ENCODE data around the gene SPDYE3.
"Not testable (repeated sequence)": the region's sequence is repeated elsewhere in the genome, so short reads cannot be mapped to it uniquely, and the experiment has no call there.

The SPDYE3 gene

DNA sequence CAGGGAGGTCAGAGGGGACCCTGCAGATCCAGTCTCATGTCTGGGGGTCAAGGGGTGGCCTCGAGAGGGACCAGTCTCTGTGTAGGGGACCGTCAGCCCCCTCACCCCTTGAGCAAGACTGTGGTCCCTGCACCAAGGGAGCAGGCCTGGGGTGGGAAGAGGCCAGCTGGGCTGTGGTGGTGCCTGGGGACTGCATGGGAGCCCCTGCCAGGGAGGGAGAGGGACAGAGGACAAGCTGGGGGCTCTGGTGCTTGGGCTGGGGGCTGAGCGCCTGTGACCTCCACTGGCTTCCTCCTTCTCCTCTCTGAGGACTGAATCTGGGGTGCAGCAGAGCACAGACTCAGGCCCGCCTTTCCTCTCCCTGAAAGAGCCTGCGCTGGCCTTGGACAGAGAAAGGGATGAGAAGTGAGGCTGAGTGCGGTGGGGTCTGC, 49.6 kb downstream of the SPDYE3 start:
- TF ChIP-seq, protein P1, sequence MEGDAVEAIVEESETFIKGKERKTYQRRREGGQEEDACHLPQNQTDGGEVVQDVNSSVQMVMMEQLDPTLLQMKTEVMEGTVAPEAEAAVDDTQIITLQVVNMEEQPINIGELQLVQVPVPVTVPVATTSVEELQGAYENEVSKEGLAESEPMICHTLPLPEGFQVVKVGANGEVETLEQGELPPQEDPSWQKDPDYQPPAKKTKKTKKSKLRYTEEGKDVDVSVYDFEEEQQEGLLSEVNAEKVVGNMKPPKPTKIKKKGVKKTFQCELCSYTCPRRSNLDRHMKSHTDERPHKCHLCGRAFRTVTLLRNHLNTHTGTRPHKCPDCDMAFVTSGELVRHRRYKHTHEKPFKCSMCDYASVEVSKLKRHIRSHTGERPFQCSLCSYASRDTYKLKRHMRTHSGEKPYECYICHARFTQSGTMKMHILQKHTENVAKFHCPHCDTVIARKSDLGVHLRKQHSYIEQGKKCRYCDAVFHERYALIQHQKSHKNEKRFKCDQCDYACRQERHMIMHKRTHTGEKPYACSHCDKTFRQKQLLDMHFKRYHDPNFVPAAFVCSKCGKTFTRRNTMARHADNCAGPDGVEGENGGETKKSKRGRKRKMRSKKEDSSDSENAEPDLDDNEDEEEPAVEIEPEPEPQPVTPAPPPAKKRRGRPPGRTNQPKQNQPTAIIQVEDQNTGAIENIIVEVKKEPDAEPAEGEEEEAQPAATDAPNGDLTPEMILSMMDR (conservative IDR thresholded peaks at IDR 0.05; ENCODE audit: low read depth, low read length) = no peak
- no peak overlapping the region for H3K4me3 ChIP-seq (ENCODE audit: low read length)
- no peak for DNase-seq (ENCODE audit: low read depth)

DNA sequence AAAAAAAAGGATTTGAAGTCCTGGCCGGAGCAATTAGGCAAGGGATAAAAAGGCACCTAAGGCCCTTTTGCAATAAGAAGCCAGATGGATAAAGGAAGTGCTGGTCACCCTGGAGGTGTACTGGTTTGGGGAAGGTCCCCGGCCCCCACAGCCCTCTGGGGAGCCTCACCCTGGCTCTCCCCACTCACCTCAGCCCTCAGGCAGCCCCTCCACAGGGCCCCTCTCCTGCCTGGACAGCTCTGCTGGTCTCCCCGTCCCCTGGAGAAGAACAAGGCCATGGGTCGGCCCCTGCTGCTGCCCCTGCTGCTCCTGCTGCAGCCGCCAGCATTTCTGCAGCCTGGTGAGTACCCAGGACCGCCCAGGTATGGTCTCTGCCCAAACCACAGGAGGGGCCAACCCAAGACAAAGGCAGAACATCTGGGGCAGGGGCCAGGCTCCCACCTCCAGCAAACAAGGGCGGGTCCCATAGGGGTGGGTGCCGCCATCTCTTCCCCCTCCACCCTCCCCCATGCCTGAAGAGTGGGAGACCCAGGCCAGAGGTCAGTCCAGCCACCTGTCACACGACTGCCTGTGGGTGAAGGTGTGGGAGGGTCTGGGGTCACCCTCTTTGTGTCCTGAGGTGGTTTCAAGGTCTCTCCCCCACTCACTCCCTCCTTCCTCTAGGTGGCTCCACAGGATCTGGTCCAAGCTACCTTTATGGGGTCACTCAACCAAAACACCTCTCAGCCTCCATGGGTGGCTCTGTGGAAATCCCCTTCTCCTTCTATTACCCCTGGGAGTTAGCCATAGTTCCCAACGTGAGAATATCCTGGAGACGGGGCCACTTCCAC, 50.7 kb downstream of the SPDYE3 start, which contains the start of gene PILRB:
PILRB (plus strand) TSS at position 91 of the 830 bp plus-strand sequence; CDS start at position 277, 186 bp downstream.
- TF ChIP-seq, protein P1 (conservative IDR thresholded peaks at IDR 0.05; ENCODE audit: low read depth, low read length) = peak; percentile 7
- DNase-seq (ENCODE audit: low read depth) = no peak
- H3K4me3 ChIP-seq (ENCODE audit: low read length) = no peak within 1 kb of the TSS

DNA sequence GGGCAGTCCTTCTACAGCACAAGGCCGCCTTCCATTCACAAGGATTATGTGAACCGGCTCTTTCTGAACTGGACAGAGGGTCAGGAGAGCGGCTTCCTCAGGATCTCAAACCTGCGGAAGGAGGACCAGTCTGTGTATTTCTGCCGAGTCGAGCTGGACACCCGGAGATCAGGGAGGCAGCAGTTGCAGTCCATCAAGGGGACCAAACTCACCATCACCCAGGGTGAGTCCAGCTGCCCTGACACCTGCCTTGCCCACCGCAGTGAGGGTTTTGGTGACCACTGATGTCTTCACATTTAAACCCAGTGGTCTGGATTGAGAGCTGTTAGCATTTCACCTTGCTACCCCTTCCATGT, 51.3 kb downstream of the SPDYE3 start:
- TF ChIP-seq, protein P1 (conservative IDR thresholded peaks at IDR 0.05; ENCODE audit: low read depth, low read length) = no peak
- no peak overlapping the region for H3K4me3 ChIP-seq (ENCODE audit: low read length)

DNA sequence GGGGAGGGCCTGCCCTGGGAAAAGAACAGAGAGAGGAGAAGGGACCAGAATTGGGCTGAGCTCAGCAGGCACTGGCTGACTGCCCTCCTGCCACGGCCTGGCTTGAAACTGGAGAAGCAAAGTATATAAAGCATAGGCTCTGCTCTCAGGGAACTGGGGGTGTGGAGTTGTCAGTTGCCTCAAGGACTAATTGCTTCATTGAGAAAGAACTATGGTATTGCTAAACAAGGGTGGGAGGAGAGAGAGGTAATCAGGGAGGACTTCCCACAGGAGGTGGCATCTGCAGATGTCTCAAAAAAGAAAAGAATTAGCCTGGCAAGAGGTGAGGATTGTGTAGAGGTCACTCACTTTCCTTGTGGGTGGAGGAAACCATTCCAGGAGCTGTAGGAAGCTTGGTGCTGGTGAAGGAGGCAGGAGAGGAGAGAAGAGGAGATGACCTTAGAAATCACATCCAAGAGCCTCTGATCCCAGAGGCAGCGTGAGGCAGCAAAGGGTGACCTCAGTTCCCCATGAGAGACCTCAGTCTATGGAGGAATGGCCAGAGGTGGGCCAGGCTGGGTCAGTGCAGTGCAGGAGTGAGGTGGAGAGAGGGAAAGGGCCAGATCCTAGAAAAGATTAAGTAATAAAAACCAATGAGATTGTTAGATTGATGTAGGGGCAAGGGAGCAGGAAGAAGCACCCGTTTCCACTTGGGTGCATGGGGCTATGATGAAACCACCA, 52.8 kb downstream of the SPDYE3 start:
- no peak for DNase-seq (ENCODE audit: low read depth)

More for the DNA sequence above, 51.3 kb downstream of the SPDYE3 start:
- DNase-seq (ENCODE audit: low read depth) = no peak

DNA sequence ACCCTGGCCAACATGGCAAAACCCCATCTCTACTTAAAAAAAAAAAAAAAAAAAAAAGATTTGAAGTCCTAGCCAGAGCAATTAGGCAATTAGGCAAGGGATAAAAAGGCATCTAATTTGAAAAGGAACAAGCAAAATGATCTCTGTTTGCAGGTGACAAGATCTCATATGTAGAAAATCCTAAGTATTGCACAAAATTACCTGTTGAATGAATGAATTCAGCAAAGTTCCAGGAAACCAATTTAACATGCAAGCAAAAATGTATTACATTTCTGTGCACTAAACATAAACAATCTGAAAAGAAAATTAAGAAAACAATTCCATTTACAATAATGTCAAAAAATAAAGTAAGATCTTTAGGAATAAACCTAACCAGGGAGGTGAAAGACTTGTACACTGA, 55.6 kb downstream of the SPDYE3 start:
- TF ChIP-seq, protein P1 (conservative IDR thresholded peaks at IDR 0.05; ENCODE audit: low read depth, low read length) = no peak
- no peak for DNase-seq (ENCODE audit: low read depth)

More for the DNA sequence above, 52.8 kb downstream of the SPDYE3 start:
- H3K4me3 ChIP-seq (ENCODE audit: low read length) = no peak overlapping the region
- TF ChIP-seq, protein P1 (conservative IDR thresholded peaks at IDR 0.05; ENCODE audit: low read depth, low read length) = no peak

DNA sequence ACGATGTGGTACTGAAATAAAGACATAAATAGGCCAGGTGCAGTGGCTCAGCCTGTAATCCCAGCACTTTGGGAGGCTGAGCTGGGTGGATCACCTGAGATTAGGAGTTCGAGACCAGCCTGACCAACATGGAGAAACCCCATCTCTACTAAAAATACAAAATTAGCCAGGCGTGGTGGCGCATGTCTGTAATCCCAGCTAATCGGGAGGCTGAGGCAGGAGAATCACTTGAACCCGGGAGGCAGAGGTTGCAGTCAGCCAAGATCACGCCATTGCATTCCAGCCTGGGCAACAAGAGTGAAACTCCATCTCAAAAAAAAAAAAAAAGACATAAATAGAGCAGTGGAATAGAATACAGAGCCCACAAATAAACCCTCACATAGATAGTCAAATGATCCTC, 56.3 kb downstream of the SPDYE3 start:
- not testable (repeated sequence) for DNase-seq (ENCODE audit: low read depth); H3K4me3 ChIP-seq (ENCODE audit: low read length)

More for the DNA sequence above, 55.6 kb downstream of the SPDYE3 start:
- H3K4me3 ChIP-seq (ENCODE audit: low read length) = no peak overlapping the region

DNA sequence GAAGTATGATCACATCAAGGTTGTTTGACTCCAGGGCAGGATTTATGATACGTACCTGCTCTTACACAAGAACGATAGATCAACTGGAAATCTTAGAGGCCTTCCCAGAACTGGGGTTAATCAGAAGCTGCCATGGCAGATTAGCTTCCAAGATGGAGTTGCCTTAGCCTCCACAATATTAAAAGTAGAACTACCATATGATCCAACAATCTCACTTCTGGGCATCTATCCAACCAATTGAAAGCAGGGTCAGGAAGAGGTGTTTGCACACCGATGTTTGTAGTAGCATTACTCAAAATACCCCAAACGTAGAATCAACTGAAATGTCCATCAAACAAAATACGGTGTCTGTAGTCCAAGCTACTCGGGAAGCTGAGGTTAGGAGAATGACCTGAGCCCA, 57.0 kb downstream of the SPDYE3 start:
- no peak overlapping the region for H3K4me3 ChIP-seq (ENCODE audit: low read length)
- TF ChIP-seq, protein P1 (conservative IDR thresholded peaks at IDR 0.05; ENCODE audit: low read depth, low read length) = no peak
- DNase-seq (ENCODE audit: low read depth) = no peak

DNA sequence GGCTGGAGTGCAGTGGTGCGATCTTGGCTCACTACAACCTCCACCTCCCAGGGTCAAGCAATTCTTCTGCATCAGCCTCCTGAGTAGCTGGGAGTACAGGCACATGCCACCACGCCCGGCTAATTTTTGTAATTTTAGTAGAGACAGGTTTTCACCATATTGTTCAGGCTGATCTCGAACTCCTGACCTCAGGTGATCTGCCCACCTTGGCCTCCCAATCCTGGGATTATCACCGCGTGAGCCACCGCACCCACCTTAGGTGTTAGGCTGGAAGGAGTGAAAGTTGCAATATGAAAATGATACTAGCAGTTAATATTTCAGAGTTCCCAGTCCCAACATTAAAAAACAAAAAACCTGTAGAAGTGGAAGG, 58.5 kb downstream of the SPDYE3 start:
- not testable (repeated sequence) for H3K4me3 ChIP-seq (ENCODE audit: low read length); DNase-seq (ENCODE audit: low read depth)
